Glomerular visceral epithelial cell (primary cell): ENCODE data around the gene GRN.
"Not testable (repeated sequence)": the region's sequence is repeated elsewhere in the genome, so short reads cannot be mapped to it uniquely, and the experiment has no call there.

Experiments
- DNase-seq: peaks from one replicate; pipeline ENCODE4 v3.0.0-alpha.2; 2016; ENCODE audit errors: extremely low spot score

Gene GRN

GRCh38 chr17:44383363-44383762 is 38.3 kb downstream of the GRN start:
- no peak for DNase-seq

GRCh38 chr17:44383861-44384260 is 38.8 kb downstream of the GRN start:
- DNase-seq = no peak

- no peak for DNase-seq
Observed at GRCh38 chr17:44384281-44384822, 39.2 kb downstream of the GRN start.

DNA sequence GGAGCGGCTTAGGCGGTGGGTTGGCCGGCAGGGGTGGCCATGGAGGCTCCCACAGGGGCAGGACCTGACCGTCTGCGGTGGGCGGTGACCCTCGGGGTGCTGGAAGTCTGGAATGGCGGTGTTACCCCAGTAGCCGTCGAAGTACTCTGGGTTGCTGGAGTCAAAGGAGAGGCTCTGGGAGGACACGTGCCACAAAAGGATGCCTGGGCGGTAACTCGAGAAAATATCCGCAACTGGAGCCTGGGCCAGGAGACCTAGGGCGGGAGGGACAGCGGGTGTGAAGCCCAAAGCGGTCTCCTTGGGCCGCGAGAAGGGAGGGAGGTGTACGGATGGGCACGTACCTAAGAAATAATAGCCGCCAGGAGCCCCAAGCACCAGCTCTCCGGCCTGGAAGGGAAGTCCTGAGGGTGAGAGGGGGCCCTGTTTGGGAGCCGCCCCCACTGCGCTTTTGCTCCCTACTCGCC is 39.8 kb downstream of the GRN start:
- DNase-seq = no peak

DNA sequence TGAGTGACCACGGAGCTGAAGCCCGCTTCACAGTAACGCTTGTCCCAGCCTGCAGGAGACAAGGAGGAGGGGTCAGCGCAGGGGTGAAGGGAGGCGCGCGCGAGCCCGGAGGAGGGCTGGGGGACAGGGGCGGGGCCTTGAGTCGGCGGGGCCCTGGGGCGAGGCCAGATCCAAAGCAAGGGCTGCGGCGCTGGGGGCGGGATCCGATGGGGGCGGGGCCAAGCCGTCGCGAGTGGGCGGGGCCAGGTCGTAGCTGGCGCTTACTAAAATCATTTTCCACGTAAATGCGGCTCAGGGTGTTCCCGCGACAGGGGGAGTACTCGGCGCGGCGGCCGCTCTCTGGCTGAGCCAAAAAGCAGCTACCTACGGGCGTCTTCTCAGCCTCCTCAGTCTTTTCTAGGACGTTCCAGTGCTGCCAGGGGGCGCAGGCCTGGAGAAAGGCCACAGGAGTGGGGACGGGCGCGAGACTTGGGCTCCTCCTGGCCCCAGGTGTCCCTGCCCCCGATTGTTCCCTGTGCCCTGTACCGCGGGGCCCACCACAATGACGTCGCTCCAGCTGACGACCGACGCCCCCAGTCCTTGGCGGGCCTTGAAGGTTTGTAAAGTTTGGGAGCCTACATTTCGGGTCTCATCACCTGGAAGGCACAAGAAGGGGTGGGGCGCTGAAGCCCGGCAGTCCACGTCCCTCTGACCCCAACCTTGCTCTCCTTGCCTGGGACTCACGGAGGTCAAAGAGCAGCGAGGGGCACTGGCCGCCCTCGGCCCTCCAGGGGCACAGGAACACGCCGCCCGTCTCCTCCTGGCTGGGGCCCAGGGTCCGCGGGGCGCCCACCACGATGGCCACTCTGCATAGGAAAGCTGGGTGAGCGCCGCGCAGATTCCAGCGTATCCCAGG is 40.4 kb downstream of the GRN start:
- DNase-seq = peak; percentile 86

- DNase-seq = no peak
Observed at GRCh38 chr17:44386182-44386525, 41.1 kb downstream of the GRN start.

DNA sequence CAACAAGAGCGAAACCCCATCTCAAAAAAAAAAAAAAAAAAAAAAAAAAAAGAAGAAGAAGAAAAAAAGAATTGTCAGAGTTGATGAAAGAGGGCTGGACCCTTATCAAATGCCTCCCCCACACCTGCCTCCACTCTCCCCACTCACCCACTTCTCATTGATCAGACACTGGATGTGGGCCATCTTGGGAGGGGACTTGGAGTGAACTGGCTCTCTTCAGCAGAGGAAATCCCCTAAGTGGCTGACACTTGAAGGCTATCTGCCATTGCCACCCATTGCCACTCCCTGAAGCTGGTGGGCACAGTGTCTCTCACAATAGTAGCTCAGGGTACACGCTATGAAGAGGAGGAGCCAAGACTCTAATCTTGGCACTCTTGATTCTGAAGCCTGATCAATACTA is 42.7 kb downstream of the GRN start:
- no peak for DNase-seq

DNA sequence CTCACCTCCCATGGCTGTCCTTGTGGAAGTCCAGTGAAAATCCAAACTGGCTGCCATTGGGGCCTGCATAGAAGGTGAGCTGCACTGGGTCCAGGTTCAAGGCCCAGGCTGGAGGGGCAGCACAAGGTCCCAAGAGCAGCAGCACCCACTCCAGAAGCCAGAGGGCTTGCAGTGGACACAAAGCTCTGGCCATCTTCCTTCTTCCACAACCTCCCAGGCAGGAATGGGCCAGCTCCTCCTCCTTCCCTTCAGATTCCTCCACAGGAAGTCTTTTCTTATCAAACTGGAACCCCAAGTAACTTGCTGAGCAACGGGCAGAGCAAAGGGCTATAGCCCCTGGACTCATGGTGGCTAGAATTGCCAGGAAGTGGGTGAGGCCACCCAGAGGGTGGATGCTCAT is 44.2 kb downstream of the GRN start, which contains the start of gene ITGA2B:
TSS of gene ITGA2B (minus strand) at position 369 of the 400 bp plus-strand sequence. CDS start at position 193, 176 bp downstream.
- DNase-seq = no peak

- DNase-seq = no peak
Observed at GRCh38 chr17:44389723-44390202, 44.7 kb downstream of the GRN start.

DNA sequence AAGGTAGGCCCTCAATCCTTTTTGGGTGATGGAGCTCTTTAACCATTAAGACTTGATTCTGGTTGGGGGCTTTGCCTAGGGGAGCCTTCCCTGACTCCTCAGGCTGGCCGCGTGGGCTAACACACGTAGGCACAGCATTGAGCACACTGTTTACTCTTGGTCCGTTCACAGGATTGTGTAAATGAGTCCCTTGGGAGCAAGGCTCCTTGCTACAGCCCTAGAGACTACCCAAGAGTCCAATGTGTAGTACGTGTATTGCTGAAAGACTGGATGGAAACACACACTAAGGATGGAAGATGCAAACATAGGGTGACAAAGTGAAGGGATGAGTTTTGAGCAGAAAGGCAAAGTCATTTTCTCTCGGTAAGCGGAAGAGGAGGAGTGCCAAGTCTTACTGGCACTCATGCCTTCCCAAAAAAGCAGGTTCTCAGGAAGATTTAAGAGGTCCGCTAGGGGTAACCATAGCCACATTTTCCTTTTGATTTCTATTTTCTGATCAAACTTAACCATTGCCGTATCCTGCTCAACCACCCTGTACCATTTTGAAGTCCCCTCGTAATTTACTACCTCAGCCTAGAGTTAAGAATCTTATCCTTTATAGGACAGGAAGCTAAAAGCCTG is 45.3 kb downstream of the GRN start:
- no peak for DNase-seq

- DNase-seq = not testable (repeated sequence)
Observed at GRCh38 chr17:44394112-44394511, 49.0 kb downstream of the GRN start.

DNA sequence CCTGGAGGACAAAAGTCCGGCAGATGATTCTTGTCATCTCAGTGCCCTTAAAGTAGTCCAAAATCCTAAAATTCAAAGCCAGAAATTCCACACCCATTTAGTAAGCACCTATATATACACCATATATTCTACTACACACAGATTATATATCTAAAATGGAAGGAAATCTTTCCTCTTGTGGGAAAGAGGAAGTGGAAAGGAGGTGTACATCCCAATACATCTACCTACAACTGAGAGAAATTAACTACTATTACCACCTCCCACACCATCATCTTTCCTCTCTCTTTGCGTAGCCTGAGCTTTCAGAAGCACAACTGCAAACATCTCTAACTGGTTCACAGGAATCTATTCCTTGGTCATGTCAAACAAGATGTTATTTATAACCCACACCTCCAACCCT is 49.7 kb downstream of the GRN start:
- DNase-seq = no peak

DNA sequence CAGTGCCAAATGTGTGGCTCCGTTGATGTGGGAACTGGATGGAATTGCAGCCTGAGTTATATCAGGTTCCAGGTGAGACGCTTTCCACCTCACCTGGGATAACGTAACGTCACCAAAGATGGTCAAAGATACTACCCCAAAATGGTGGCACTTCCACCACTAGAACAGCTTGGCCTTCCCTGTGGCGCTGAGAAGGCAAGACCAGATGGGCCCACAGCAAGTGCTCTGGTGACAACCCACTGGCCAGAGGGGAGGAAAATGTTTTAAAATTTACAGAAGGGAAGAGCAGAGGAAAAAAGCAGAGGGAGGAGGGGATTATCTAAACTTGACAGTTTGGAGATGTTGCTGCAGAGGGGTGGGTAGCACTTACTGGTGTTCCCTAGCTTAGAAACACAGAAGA is 51.8 kb downstream of the GRN start:
- DNase-seq = no peak

- no peak for DNase-seq
Observed at GRCh38 chr17:44397479-44398440, 52.7 kb downstream of the GRN start.

- DNase-seq = no peak
Observed at GRCh38 chr17:44398692-44399691, 53.9 kb downstream of the GRN start.

- peak; percentile 30 for DNase-seq
Observed at GRCh38 chr17:44400226-44400847, 55.2 kb downstream of the GRN start.
